ENCODE data around the gene CA6.
A peak's percentile ranks its signal among the peaks of the same experiment; 100 is the strongest.

Gene CA6

DNA sequence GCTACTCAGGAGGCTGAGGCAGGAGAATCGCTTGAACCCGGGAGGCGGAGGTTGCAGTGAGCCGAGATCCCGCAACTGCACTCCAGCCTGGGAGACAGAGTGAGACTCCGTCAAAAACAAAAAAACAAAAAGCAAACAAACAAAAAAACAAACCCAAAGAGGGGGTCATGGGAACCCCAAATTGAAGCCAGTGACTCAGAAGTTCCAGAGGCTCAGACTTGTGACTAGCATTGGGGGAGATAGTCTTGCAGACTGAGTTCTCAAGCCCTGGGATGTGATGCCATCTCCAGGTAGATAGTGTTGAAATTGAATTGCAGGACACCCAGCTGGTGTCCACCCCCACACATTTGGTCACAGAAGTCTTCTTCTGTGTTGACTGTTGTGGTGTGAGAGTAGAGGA lies 42.3 kb upstream of the CA6 start:
- ChIA-PET POLR2A (no interaction called here), CTCF (interaction anchor here (1.5 kb wide), 1 partner anchor 46 kb away, joined by 3 read pairs; no protein-coding TSS in a partner anchor)
- no peaks in the 10 kb centered on the region for H3K9me3 ChIP-seq (ENCODE audit: control extremely low read depth in 1 of 5, control insufficient read depth in 4 of 5, insufficient read depth in 2 of 5, low read depth in 1 of 5, low read length in 4 of 5)
- no peak overlapping the region for H3K27ac ChIP-seq (ENCODE audit: insufficient read depth in 1 of 2, low read depth in 1 of 2, low read length in 2 of 2, poor library complexity in 1 of 2, severe bottlenecking in 2 of 2)
- peak in 2 of 3 donors; percentile 33 to 35 for DNase-seq
- WGBS (ENCODE audit: insufficient coverage), result 100% methylated on average over 3 of the region's 6 CpGs
- H3K36me3 ChIP-seq (ENCODE audit: control insufficient read depth in 4 of 4, insufficient read depth in 4 of 4, low read length in 3 of 4), result no peaks in the 10 kb centered on the region
- H3K27me3 ChIP-seq (replicated peaks in 2 of 5; ENCODE audit: control insufficient read depth in 4 of 5, insufficient read depth in 5 of 5, low read length in 4 of 5), result no peaks in the 10 kb centered on the region
- peaks cover 0 to 3% (median 1%) of the 10 kb centered on the region in 4 experiments for H3K4me1 ChIP-seq (ENCODE audit: control extremely low read depth in 1 of 4, control insufficient read depth in 4 of 4, insufficient read depth in 4 of 4, low read length in 3 of 4)
- no peak overlapping the region for H3K4me3 ChIP-seq (ENCODE audit: control insufficient read depth in 1 of 7, extremely low read depth in 1 of 7, insufficient read depth in 4 of 7, low read depth in 2 of 7, low read length in 6 of 7)

DNA sequence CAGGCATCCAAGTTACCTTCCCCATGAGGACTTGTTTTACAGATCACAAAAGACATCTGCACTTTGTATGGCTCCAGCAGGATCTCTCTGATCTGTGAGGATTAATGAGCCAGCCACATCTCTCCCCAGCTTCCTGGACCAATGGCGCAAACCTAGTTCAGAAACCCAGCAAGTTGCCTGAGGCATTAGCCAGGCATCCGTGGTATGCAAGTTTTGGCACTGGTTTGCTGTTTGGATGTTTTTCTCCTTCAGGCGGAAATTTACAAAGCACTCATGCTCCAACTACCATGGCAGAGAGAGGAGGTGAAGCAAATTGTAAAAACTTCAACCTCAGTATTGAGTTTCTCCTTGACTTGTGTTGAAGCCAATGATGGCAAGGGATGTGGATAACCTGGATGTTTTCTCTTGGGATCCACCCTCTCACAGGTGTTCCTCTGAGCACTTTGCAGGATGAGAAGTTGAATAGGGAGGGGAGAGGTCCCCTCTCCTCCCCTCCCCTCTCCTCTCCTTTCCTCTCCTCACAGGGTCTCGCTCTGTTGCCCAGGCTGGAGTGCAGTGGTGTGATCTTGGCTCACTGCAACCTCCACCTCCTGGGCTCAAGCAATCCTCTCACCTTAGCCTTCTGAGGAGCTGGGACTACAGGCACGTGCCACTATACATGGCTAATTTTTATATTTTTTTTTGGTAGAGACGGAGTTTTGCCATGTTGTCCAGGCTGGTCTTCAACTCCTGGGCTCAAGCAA lies 41.6 kb upstream of the CA6 start:
- DNase-seq, result no peak
- H3K36me3 ChIP-seq (ENCODE audit: control insufficient read depth in 4 of 4, insufficient read depth in 4 of 4, low read length in 3 of 4), result no peaks in the 10 kb centered on the region
- CTCF ChIA-PET, result no interaction called here
- no peaks in the 10 kb centered on the region for H3K27me3 ChIP-seq (replicated peaks in 2 of 5; ENCODE audit: control insufficient read depth in 4 of 5, insufficient read depth in 5 of 5, low read length in 4 of 5)
- 87% methylated on average over 3 of the region's 6 CpGs for WGBS (ENCODE audit: insufficient coverage)
- no peak overlapping the region for H3K4me3 ChIP-seq (ENCODE audit: control insufficient read depth in 1 of 7, extremely low read depth in 1 of 7, insufficient read depth in 4 of 7, low read depth in 2 of 7, low read length in 6 of 7)
- H3K9me3 ChIP-seq (ENCODE audit: control extremely low read depth in 1 of 5, control insufficient read depth in 4 of 5, insufficient read depth in 2 of 5, low read depth in 1 of 5, low read length in 4 of 5), result no peaks in the 10 kb centered on the region
- POLR2A ChIA-PET, result no interaction called here
- peaks cover 0 to 3% (median 1%) of the 10 kb centered on the region in 4 experiments for H3K4me1 ChIP-seq (ENCODE audit: control extremely low read depth in 1 of 4, control insufficient read depth in 4 of 4, insufficient read depth in 4 of 4, low read length in 3 of 4)
- no peak overlapping the region for H3K27ac ChIP-seq (ENCODE audit: insufficient read depth in 1 of 2, low read depth in 1 of 2, low read length in 2 of 2, poor library complexity in 1 of 2, severe bottlenecking in 2 of 2)

DNA sequence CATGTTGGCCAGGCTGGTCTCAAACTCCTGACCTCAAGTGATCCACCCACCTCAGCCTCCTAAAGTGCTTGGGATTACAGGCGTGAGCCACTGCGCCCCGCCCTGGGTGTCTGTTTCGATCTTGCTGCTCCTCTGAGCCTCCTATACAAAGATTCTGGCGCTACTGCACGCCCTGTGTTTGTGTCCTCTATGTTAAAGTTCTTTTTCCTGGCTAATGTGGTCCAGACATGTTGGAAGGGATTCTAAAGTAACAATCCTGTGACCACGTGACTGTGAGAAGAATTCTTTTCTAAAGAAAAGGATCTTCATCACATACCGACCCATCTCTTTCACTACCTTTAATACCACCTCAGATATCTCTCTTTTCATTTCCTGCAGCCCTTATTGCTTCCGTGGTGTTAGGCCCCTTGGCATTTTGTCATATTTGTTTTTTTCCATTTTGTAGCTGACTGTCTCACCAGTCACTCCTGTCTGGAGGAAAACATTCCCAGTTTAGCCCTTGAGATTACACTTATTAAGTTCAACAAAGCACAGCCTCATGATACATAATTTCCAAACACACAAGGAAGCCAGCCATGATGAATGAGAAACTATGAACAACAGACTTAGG lies 40.0 kb upstream of the CA6 start:
- H3K9me3 ChIP-seq (ENCODE audit: control extremely low read depth in 1 of 5, control insufficient read depth in 4 of 5, insufficient read depth in 2 of 5, low read depth in 1 of 5, low read length in 4 of 5), result no peaks in the 10 kb centered on the region
- 79% methylated on average over 7 of the region's 9 CpGs for WGBS (ENCODE audit: insufficient coverage)
- peaks cover 0 to 2% (median 0%) of the 10 kb centered on the region in 4 experiments for H3K4me1 ChIP-seq (ENCODE audit: control extremely low read depth in 1 of 4, control insufficient read depth in 4 of 4, insufficient read depth in 4 of 4, low read length in 3 of 4)
- no peak overlapping the region for H3K27ac ChIP-seq (ENCODE audit: insufficient read depth in 1 of 2, low read depth in 1 of 2, low read length in 2 of 2, poor library complexity in 1 of 2, severe bottlenecking in 2 of 2)
- H3K4me3 ChIP-seq (ENCODE audit: control insufficient read depth in 1 of 7, extremely low read depth in 1 of 7, insufficient read depth in 4 of 7, low read depth in 2 of 7, low read length in 6 of 7), result no peak overlapping the region
- no peaks in the 10 kb centered on the region for H3K27me3 ChIP-seq (replicated peaks in 2 of 5; ENCODE audit: control insufficient read depth in 4 of 5, insufficient read depth in 5 of 5, low read length in 4 of 5)
- POLR2A ChIA-PET, result no interaction called here
- no peaks in the 10 kb centered on the region for H3K36me3 ChIP-seq (ENCODE audit: control insufficient read depth in 4 of 4, insufficient read depth in 4 of 4, low read length in 3 of 4)
- DNase-seq, result no peak
- CTCF ChIA-PET, result no interaction called here

DNA sequence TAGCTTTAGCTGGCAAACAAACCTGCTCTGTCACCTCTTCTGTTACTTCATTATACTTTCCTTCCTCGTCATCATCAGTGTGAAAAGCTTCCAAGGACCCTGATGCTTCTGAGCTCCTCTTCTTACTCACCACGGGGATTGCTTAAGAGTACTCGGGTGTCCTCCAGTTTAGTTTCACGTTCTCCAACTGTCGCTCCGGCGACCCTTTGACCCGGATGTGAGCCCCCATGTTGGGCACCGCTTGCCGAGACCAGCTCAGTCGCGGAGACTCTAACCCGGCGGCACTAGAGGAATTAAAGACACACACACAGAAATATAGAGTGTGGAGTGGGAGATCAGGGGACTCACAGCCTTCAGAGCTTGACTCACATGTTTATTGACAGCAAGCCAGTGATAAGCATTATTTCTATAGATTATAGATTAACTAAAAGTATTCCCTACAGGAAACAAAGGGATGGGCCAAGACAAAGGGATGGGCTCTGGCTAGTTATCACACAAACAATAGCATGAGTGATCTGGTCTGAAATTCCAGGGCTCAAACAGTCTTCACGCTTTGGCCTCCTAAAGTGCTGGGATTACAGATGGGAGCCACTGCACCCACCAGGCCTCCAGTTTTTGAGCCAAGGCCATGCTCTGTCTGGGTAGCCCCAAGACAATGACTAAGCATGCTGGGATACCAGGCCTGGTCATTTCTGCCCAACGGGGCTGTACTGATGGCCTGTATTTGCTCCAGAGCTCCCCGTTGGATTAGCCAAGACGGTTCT lies 37.1 kb upstream of the CA6 start:
- 80% methylated on average over 13 of the region's 18 CpGs for WGBS (ENCODE audit: insufficient coverage)
- CTCF ChIA-PET, result interaction anchor here (0.9 to 2.2 kb wide), 7 partner anchors 12 to 202 kb away, joined by 3 to 7 read pairs (median 4); no protein-coding TSS in a partner anchor
- H3K4me1 ChIP-seq (ENCODE audit: control extremely low read depth in 1 of 4, control insufficient read depth in 4 of 4, insufficient read depth in 4 of 4, low read length in 3 of 4), result peaks cover 0 to 2% (median 0%) of the 10 kb centered on the region in 4 experiments
- POLR2A ChIA-PET, result no interaction called here
- no peaks in the 10 kb centered on the region for H3K27me3 ChIP-seq (replicated peaks in 2 of 5; ENCODE audit: control insufficient read depth in 4 of 5, insufficient read depth in 5 of 5, low read length in 4 of 5)
- peak in 2 of 3 donors; percentile 21 to 22 for DNase-seq
- no peak overlapping the region for H3K4me3 ChIP-seq (ENCODE audit: control insufficient read depth in 1 of 7, extremely low read depth in 1 of 7, insufficient read depth in 4 of 7, low read depth in 2 of 7, low read length in 6 of 7)
- H3K36me3 ChIP-seq (ENCODE audit: control insufficient read depth in 4 of 4, insufficient read depth in 4 of 4, low read length in 3 of 4), result no peaks in the 10 kb centered on the region
- H3K27ac ChIP-seq (ENCODE audit: insufficient read depth in 1 of 2, low read depth in 1 of 2, low read length in 2 of 2, poor library complexity in 1 of 2, severe bottlenecking in 2 of 2), result no peak overlapping the region
- H3K9me3 ChIP-seq (ENCODE audit: control extremely low read depth in 1 of 5, control insufficient read depth in 4 of 5, insufficient read depth in 2 of 5, low read depth in 1 of 5, low read length in 4 of 5), result no peaks in the 10 kb centered on the region

DNA sequence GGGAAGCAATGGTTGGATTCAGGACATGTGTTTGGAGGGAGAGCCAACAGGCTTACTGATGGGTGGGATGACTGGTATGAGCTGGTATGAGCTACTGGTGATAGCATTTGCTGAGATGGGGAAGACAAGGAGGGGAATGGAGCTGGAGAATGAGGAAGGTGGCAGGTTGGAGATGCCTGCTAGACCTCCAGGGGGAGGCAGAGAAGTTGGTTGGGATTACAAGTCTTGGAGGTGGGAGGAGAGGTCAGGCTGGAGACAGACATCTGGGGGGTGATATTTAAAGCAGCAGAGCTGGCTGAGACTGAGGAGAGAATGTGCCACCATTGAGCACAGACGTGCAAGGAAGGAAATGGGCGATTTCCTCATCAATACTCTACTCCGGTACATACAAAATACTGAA lies 35.3 kb upstream of the CA6 start:
- Histone ChIP-seq H3K9me3 (ENCODE audit: control extremely low read depth in 1 of 5, control insufficient read depth in 4 of 5, insufficient read depth in 2 of 5, low read depth in 1 of 5, low read length in 4 of 5) (no peaks in the 10 kb centered on the region), H3K27ac (ENCODE audit: insufficient read depth in 1 of 2, low read depth in 1 of 2, low read length in 2 of 2, poor library complexity in 1 of 2, severe bottlenecking in 2 of 2) (no peak overlapping the region), H3K27me3 (replicated peaks in 2 of 5; ENCODE audit: control insufficient read depth in 4 of 5, insufficient read depth in 5 of 5, low read length in 4 of 5) (no peaks in the 10 kb centered on the region), H3K4me1 (ENCODE audit: control extremely low read depth in 1 of 4, control insufficient read depth in 4 of 4, insufficient read depth in 4 of 4, low read length in 3 of 4) (peaks cover 0 to 2% (median 0%) of the 10 kb centered on the region in 4 experiments), H3K4me3 (ENCODE audit: control insufficient read depth in 1 of 7, extremely low read depth in 1 of 7, insufficient read depth in 4 of 7, low read depth in 2 of 7, low read length in 6 of 7) (no peak overlapping the region), H3K36me3 (ENCODE audit: control insufficient read depth in 4 of 4, insufficient read depth in 4 of 4, low read length in 3 of 4) (no peaks in the 10 kb centered on the region)
- DNase-seq, result no peak
- CTCF ChIA-PET, result interaction anchor here (1.5 kb wide), 2 partner anchors 22 to 30 kb away, joined by 5 to 7 read pairs; no protein-coding TSS in a partner anchor
- no CpG with 5 or more reads among the region's 3 CpGs for WGBS (ENCODE audit: insufficient coverage)
- POLR2A ChIA-PET, result no interaction called here

DNA sequence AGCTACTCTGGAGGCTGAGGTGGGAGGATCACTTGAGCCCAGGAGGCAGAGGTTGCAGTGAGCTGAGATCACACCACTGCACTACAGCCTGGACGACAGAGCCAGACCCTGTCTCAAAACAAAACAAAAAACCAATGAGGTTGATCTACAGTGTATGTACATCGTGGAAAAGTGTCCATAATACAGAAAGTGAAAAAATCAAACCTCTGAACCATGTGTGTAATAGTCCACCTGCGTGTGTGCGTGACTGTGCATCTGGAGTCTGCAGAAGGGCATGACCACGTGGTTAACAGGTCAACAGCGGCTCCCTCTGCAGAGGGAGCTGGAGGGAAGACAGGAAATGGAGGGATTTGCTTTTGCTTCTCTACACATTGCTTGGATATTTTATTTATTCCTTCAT lies 34.8 kb upstream of the CA6 start:
- no peaks in the 10 kb centered on the region for H3K36me3 ChIP-seq (ENCODE audit: control insufficient read depth in 4 of 4, insufficient read depth in 4 of 4, low read length in 3 of 4)
- no peak for DNase-seq
- WGBS (ENCODE audit: insufficient coverage), result 90% methylated on average over 5 of the region's 6 CpGs
- H3K4me3 ChIP-seq (ENCODE audit: control insufficient read depth in 1 of 7, extremely low read depth in 1 of 7, insufficient read depth in 4 of 7, low read depth in 2 of 7, low read length in 6 of 7), result no peak overlapping the region
- POLR2A ChIA-PET, result no interaction called here
- H3K4me1 ChIP-seq (ENCODE audit: control extremely low read depth in 1 of 4, control insufficient read depth in 4 of 4, insufficient read depth in 4 of 4, low read length in 3 of 4), result peaks cover 0 to 2% (median 0%) of the 10 kb centered on the region in 4 experiments
- H3K9me3 ChIP-seq (ENCODE audit: control extremely low read depth in 1 of 5, control insufficient read depth in 4 of 5, insufficient read depth in 2 of 5, low read depth in 1 of 5, low read length in 4 of 5), result no peaks in the 10 kb centered on the region
- H3K27me3 ChIP-seq (replicated peaks in 2 of 5; ENCODE audit: control insufficient read depth in 4 of 5, insufficient read depth in 5 of 5, low read length in 4 of 5), result no peaks in the 10 kb centered on the region
- H3K27ac ChIP-seq (ENCODE audit: insufficient read depth in 1 of 2, low read depth in 1 of 2, low read length in 2 of 2, poor library complexity in 1 of 2, severe bottlenecking in 2 of 2), result no peak overlapping the region
- CTCF ChIA-PET, result interaction anchor here (1.3 to 1.5 kb wide), 3 partner anchors 23 to 53 kb away, joined by 3 to 7 read pairs (median 5); no protein-coding TSS in a partner anchor
